Epithelial cell of proximal tubule (primary cell): ENCODE data around the gene CD300LF. TPM values are rescaled to one million over a fixed set of nuclear protein-coding genes. Genes with fewer than 3 reads are reported as not detected.

Source experiments
- DNase-seq: peaks from one replicate; pipeline ENCODE4 v3.0.0-alpha.2; 2011; ENCODE audit warnings: low read depth
- H3K4me3 ChIP-seq: 2 replicates; pipeline ENCODE4 v1.5.1; 2011; ENCODE audit warnings: low read depth, mild to moderate bottlenecking, low read length
- total RNA-seq: library from RNA; depleted of rRNA; stranded (reverse); fragments of >200 nt; gene quantifications from 2 replicates; pipeline ENCODE4 v1.2.3, GENCODE V29; 2015
- TF ChIP-seq, protein P1 (sequence below): conservative IDR thresholded peaks from 2 replicates; pipeline ENCODE4 v1.5.1; 2012; ENCODE audit warnings: low read depth, mild to moderate bottlenecking, low read length

The CD300LF gene
- total RNA-seq, 1 donor from 2014 or later = not detected

GRCh38 chr17:74742978-74743545, 30.3 kb upstream of the CD300LF start:
- H3K4me3 ChIP-seq = no peak overlapping the region
- no peak for DNase-seq
- TF ChIP-seq, protein P1, sequence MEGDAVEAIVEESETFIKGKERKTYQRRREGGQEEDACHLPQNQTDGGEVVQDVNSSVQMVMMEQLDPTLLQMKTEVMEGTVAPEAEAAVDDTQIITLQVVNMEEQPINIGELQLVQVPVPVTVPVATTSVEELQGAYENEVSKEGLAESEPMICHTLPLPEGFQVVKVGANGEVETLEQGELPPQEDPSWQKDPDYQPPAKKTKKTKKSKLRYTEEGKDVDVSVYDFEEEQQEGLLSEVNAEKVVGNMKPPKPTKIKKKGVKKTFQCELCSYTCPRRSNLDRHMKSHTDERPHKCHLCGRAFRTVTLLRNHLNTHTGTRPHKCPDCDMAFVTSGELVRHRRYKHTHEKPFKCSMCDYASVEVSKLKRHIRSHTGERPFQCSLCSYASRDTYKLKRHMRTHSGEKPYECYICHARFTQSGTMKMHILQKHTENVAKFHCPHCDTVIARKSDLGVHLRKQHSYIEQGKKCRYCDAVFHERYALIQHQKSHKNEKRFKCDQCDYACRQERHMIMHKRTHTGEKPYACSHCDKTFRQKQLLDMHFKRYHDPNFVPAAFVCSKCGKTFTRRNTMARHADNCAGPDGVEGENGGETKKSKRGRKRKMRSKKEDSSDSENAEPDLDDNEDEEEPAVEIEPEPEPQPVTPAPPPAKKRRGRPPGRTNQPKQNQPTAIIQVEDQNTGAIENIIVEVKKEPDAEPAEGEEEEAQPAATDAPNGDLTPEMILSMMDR = no peak

GRCh38 chr17:74742153-74742515, 29.4 kb upstream of the CD300LF start:
- DNase-seq = no peak
- TF ChIP-seq, protein P1 = no peak
- no peak overlapping the region for H3K4me3 ChIP-seq

- no peak for DNase-seq
- TF ChIP-seq, protein P1 = no peak
- no peak overlapping the region for H3K4me3 ChIP-seq
These were observed 28.1 kb upstream of the CD300LF start for GRCh38 chr17:74740641-74741387.

DNA sequence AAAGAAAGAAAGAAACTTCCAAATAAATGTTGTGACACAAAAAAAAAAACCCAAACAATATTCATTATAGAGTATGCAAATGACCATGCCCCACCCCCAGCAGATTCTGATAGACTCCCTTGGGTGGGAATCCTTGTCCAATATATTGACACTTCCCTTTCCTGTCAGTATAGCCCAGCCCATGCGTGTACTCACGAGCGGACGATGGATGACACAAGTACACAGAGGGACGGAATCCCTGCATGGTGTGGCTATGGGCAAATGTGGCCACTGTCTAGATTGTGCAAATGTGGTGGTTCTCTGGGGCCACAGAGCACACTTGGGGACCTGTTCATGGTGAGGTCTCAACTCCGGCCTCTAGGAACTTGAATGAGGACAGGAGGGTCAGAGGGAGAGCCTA, 27.4 kb upstream of the CD300LF start:
- no peak for DNase-seq
- H3K4me3 ChIP-seq = no peak overlapping the region
- TF ChIP-seq, protein P1 = no peak

DNA sequence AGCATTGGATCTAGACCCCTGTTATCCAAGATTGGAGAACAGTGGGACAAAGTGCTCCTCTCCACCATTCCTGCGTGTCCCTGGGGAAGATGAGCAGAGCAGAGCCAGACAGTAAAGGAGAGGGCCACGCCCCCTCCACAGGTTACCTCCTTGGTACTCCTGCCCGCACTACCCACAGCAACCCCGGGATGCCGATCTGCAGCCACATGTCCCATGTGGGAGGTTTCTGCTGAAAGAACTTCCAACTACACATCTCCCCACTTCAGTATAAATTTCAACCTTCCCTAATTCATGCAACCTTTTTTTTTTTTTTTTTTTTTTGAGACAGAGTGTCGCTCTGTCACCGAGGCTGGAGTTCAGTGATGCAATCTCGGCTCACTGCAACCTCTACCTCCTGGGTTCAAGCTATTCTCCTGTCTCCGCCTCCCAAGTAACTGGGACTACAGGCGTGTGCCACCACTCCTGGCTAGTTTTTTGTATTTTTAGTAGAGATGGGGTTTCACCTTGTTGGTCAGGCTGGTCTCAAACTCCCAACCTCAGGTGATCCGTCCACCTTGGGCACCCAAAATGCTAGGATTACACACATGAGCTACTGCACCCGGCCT, 26.6 kb upstream of the CD300LF start:
- no peak for DNase-seq
- TF ChIP-seq, protein P1 = no peak
- H3K4me3 ChIP-seq = no peak overlapping the region

DNA sequence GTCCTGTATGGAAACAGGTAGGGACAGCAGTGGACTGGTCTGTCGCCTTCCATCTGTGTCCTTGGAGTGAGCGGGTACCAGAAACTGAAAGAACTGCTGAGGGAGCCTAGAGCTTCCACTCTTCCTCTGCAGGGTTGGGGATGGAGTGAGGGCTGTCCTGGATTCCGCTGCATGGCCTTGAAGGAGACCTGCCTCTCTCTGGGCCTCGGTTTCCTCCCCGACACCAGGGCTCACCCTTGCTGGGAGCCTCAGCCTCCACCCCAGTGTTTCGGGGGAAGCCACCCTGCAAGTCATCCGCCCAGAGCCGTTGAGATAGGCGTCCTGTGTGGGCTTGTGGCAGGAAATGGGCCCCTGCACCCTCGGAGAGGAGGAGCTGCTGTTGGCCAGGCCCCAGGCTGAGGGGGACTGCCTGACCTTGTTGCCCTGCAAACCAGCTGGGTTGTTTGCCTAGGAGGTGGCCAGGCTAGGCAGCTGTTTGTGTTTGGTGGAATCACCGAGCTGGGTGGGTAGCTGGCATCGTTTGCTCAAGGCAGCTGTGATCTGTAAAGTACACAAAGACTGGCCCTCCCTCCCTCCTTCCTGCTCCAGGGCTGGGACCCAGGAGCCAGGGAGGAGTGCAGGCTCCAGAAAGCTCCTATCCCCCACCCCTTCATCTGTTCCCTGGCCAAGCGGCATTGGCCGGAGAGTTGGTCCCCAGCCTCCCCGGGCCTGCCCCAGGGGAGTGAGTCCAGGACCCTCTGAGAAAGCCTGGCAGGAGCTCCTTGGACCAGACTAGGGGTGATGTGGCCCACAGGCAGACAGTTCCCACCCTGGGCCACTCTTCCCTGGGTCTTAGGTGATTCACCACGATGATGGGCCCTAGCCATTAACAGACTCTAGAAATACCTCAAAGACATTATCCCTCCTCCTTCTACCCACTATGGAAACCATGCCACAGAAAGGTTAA, 25.6 kb upstream of the CD300LF start:
- no peak for DNase-seq
- no peak overlapping the region for H3K4me3 ChIP-seq
- TF ChIP-seq, protein P1 = no peak
